HG03060 (cell line): ENCODE data around the gene TTLL8.

Experiments used
- ATAC-seq: cut with Tn5 transposase; IDR thresholded peaks from one replicate; pipeline ENCODE4 v1.9.1; 2021; ENCODE audit warnings: low read depth, moderate number of reproducible peaks; ENCODE audit not compliant: unreplicated experiment

TTLL8 gene

GRCh38 chr22:50083462-50084079 lies 25.5 kb upstream of the TTLL8 start:
- ATAC-seq, result no peak

- ATAC-seq, result no peak
These were observed 24.9 kb upstream of the TTLL8 start for GRCh38 chr22:50082961-50083461.

- no peak for ATAC-seq
These were observed 24.2 kb upstream of the TTLL8 start for GRCh38 chr22:50082197-50082715.

GRCh38 chr22:50081426-50082196 lies 23.5 kb upstream of the TTLL8 start:
- no peak for ATAC-seq

- no peak for ATAC-seq
These were observed 22.0 kb upstream of the TTLL8 start for GRCh38 chr22:50080077-50080465.

GRCh38 chr22:50078761-50079160 lies 20.7 kb upstream of the TTLL8 start:
- ATAC-seq, result no peak

GRCh38 chr22:50078246-50078645 lies 20.1 kb upstream of the TTLL8 start:
- ATAC-seq, result no peak

- ATAC-seq, result no peak
These were observed 18.8 kb upstream of the TTLL8 start for GRCh38 chr22:50076646-50077535.

GRCh38 chr22:50074551-50075530 lies 16.7 kb upstream of the TTLL8 start:
- ATAC-seq, result no peak

GRCh38 chr22:50074056-50074455 lies 16.0 kb upstream of the TTLL8 start:
- no peak for ATAC-seq

- ATAC-seq, result no peak
These were observed 14.8 kb upstream of the TTLL8 start for GRCh38 chr22:50072714-50073538.

- ATAC-seq, result no peak
These were observed 14.1 kb upstream of the TTLL8 start for GRCh38 chr22:50072167-50072555.

GRCh38 chr22:50071432-50072166 lies 13.5 kb upstream of the TTLL8 start:
- no peak for ATAC-seq

GRCh38 chr22:50070366-50070765 lies 12.3 kb upstream of the TTLL8 start:
- no peak for ATAC-seq

GRCh38 chr22:50068096-50068495 lies 10.0 kb upstream of the TTLL8 start:
- no peak for ATAC-seq

- no peak for ATAC-seq
These were observed 9.1 kb upstream of the TTLL8 start for GRCh38 chr22:50067244-50067643.

GRCh38 chr22:50064453-50064852 lies 6.4 kb upstream of the TTLL8 start:
- ATAC-seq, result no peak
